ENCODE results near the gene NRP2.

NRP2 gene

GRCh38 chr2:205800773-205801172, 118.5 kb downstream of the NRP2 start:
- Histone ChIP-seq H3K4me1 (ENCODE audit: control insufficient read depth, low read length) (no peaks in the 10 kb centered on the region), H3K27me3 (ENCODE audit: control insufficient read depth, low read length) (peaks cover 2% of the 10 kb centered on the region; the same call in 1 of the 2 replicates), H3K9me3 (ENCODE audit: control insufficient read depth, insufficient read depth, low read length) (no peaks in the 10 kb centered on the region), H3K27ac (ENCODE audit: low read depth, low read length) (no peak overlapping the region), H3K4me2 (ENCODE audit: low read length) (no peak overlapping the region), H4K20me1 (ENCODE audit: control insufficient read depth, insufficient read depth, low read depth, low read length) (no peaks in the 10 kb centered on the region), H3K36me3 (ENCODE audit: control insufficient read depth, low read length) (no peaks in the 10 kb centered on the region), H3K9me2 (replicated peaks; ENCODE audit: control insufficient read depth, low read length) (no peaks in the 10 kb centered on the region), H3K4me3 (ENCODE audit: low read length) (no peak overlapping the region), H3K79me2 (ENCODE audit: control insufficient read depth, low read length) (no peaks in the 10 kb centered on the region), H3F3A (ENCODE audit: control insufficient read depth, insufficient read depth) (no peaks in the 10 kb centered on the region)
- TF ChIP-seq CTCF (IDR thresholded peaks at IDR 0.05; ENCODE audit: low read depth, low read length, poor library complexity, severe bottlenecking) (no peak), EZH2phosphoT487 (IDR thresholded peaks at IDR 0.05; ENCODE audit: borderline replicate concordance, low read length) (no peak)

- no peak overlapping the region for H3K4me2 ChIP-seq (ENCODE audit: low read length)
- H3K4me3 ChIP-seq (ENCODE audit: low read length) = no peak overlapping the region
- no peak for TF ChIP-seq CTCF (IDR thresholded peaks at IDR 0.05; ENCODE audit: low read depth, low read length, poor library complexity, severe bottlenecking)
- no peak for TF ChIP-seq EZH2phosphoT487 (IDR thresholded peaks at IDR 0.05; ENCODE audit: borderline replicate concordance, low read length)
- no peaks in the 10 kb centered on the region for H3K9me2 ChIP-seq (replicated peaks; ENCODE audit: control insufficient read depth, low read length)
- no peaks in the 10 kb centered on the region for H3K36me3 ChIP-seq (ENCODE audit: control insufficient read depth, low read length)
- H4K20me1 ChIP-seq (ENCODE audit: control insufficient read depth, insufficient read depth, low read depth, low read length) = no peaks in the 10 kb centered on the region
- no peaks in the 10 kb centered on the region for H3K9me3 ChIP-seq (ENCODE audit: control insufficient read depth, insufficient read depth, low read length)
- no peaks in the 10 kb centered on the region for H3F3A ChIP-seq (ENCODE audit: control insufficient read depth, insufficient read depth)
- H3K79me2 ChIP-seq (ENCODE audit: control insufficient read depth, low read length) = no peaks in the 10 kb centered on the region
- no peak overlapping the region for H3K27ac ChIP-seq (ENCODE audit: low read depth, low read length)
- H3K27me3 ChIP-seq (ENCODE audit: control insufficient read depth, low read length) = peaks cover 2% of the 10 kb centered on the region; the same call in 1 of the 2 replicates
- H3K4me1 ChIP-seq (ENCODE audit: control insufficient read depth, low read length) = no peaks in the 10 kb centered on the region
Observed at GRCh38 chr2:205802065-205802464, 119.8 kb downstream of the NRP2 start.

GRCh38 chr2:205802941-205803340, 120.6 kb downstream of the NRP2 start:
- Histone ChIP-seq H3K9me3 (ENCODE audit: control insufficient read depth, insufficient read depth, low read length) (no peaks in the 10 kb centered on the region), H3K27me3 (ENCODE audit: control insufficient read depth, low read length) (peaks cover 2% of the 10 kb centered on the region; the same call in 1 of the 2 replicates), H3K36me3 (ENCODE audit: control insufficient read depth, low read length) (no peaks in the 10 kb centered on the region), H3K9me2 (replicated peaks; ENCODE audit: control insufficient read depth, low read length) (no peaks in the 10 kb centered on the region), H3K27ac (ENCODE audit: low read depth, low read length) (no peak overlapping the region), H3F3A (ENCODE audit: control insufficient read depth, insufficient read depth) (no peaks in the 10 kb centered on the region), H3K4me1 (ENCODE audit: control insufficient read depth, low read length) (no peaks in the 10 kb centered on the region), H3K4me2 (ENCODE audit: low read length) (no peak overlapping the region), H4K20me1 (ENCODE audit: control insufficient read depth, insufficient read depth, low read depth, low read length) (no peaks in the 10 kb centered on the region), H3K79me2 (ENCODE audit: control insufficient read depth, low read length) (no peaks in the 10 kb centered on the region), H3K4me3 (ENCODE audit: low read length) (no peak overlapping the region)
- TF ChIP-seq EZH2phosphoT487 (IDR thresholded peaks at IDR 0.05; ENCODE audit: borderline replicate concordance, low read length) (no peak), CTCF (IDR thresholded peaks at IDR 0.05; ENCODE audit: low read depth, low read length, poor library complexity, severe bottlenecking) (no peak)

Data from DOHH2 (cell line).